Gastroesophageal sphincter (tissue), 4 donors: ENCODE measurements around the gene DCC. TPM values are rescaled to one million over a fixed set of nuclear protein-coding genes. Genes with fewer than 3 reads are reported as not detected.

Experiments
- ATAC-seq: fragments of 150-250 bp; one replicate; pipeline ENCODE4 v1.9.1; 2016; ENCODE audit warnings: mild to moderate bottlenecking, moderate library complexity
- H3K27ac ChIP-seq, 4 donors: fragments of 200-600 bp; sonication (generic) in 3 of 4; 1 replicate in 3 of 4; 2 replicates in 1 of 4; pipeline ENCODE4 v1.5.1; 2016 to 2019
- H3K27me3 ChIP-seq: fragments of 200-600 bp; sonication (generic); one replicate; pipeline ENCODE4 v1.5.1; 2019
- H3K36me3 ChIP-seq, 2 donors: fragments of 200-600 bp; sonication (generic); one replicate each; pipeline ENCODE4 v1.5.1; 2019; ENCODE audit warnings: control low read depth in 1 of 2
- H3K4me1 ChIP-seq, 3 donors: fragments of 200-600 bp; sonication (generic); 1 replicate in 2 of 3; 2 replicates in 1 of 3; pipeline ENCODE4 v1.5.1; 2016 to 2019; ENCODE audit warnings: control low read depth in 2 of 3
- H3K4me3 ChIP-seq, 2 donors: fragments of 200-600 bp; sonication (generic); one replicate each; pipeline ENCODE4 v1.5.1; 2019; ENCODE audit warnings: mild to moderate bottlenecking in 1 of 2, moderate library complexity in 1 of 2
- H3K9me3 ChIP-seq, 3 donors: fragments of 200-600 bp; sonication (generic); one replicate each; pipeline ENCODE4 v1.5.1; 2017 to 2019; ENCODE audit warnings: control low read depth in 2 of 3
- EP300 ChIP-seq: sonication (generic); formaldehyde crosslinking; IDR thresholded peaks from one replicate; pipeline ENCODE4 v1.6.1; 2017; ENCODE audit warnings: antibody characterized with exemption, mild to moderate bottlenecking
- POLR2A ChIP-seq, 2 donors: fragments of 450-650 bp; IDR thresholded peaks; one replicate each; pipeline ENCODE4 v1.6.1; 2017; ENCODE audit warnings: antibody characterized with exemption in 2 of 2, mild to moderate bottlenecking in 2 of 2, moderate library complexity in 1 of 2
- POLR2AphosphoS5 ChIP-seq: sonication (generic); formaldehyde crosslinking; IDR thresholded peaks from one replicate; pipeline ENCODE4 v1.6.1; 2017; ENCODE audit warnings: antibody characterized with exemption
- WGBS, 2 donors: methylation state at CpG; one replicate each; pipeline ENCODE4 v1.1.5; 2018; ENCODE audit warnings: low coverage in 1 of 2; 5-methylcytosine and 5-hydroxymethylcytosine counted together
- total RNA-seq, 4 donors: library from RNA; depleted of rRNA; stranded (reverse); fragments of >200 nt; gene quantifications; one replicate each; pipeline ENCODE4 v1.1.0, GENCODE V29; 2016
- TF ChIP-seq, protein P1 (sequence below), 4 experiments: fragments of 200-600 bp in 2 of 4; fragments of 450-650 bp in 2 of 4; sonication (generic) in 1 of 4; IDR thresholded peaks; one replicate each; pipeline ENCODE4 v1.5.1; 2017 to 2019; ENCODE audit warnings: antibody characterized with exemption in 4 of 4, mild to moderate bottlenecking in 2 of 4, moderate library complexity in 2 of 4

DCC gene
- total RNA-seq, 4 donors from 2014 or later: 0.13 to 0.54 (median 0.47) TPM; not detected in 1

DNA sequence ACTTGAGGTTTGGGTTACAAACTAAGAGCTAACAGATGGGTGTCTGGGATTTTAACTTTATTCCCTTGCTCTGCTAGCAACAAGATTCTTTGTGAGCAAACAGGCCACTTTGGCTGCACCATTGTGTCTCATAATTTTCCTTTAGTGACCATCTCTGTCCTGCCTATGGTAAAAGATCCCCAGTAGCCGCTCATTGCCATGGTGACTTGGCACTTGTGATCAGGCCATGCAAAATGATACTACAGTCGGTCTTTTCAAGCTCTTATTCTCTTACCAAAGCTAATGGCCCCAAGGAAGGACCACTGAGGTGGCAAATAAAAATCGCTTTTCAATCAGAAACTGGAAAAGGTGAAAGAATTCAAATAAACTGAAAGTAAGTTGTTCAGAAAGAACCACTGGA is 1047.6 kb downstream of the DCC start:
- Histone ChIP-seq H3K27me3 (no peaks in the 10 kb centered on the region), H3K4me1 (no peaks in the 10 kb centered on the region), H3K9me3 (no peaks in the 10 kb centered on the region), H3K4me3 (no peak overlapping the region), H3K27ac (no peak overlapping the region), H3K36me3 (no peaks in the 10 kb centered on the region)
- ATAC-seq: no peak
- WGBS, 2 donors: 40 to 92% methylated on average over 2 to 3 of the region's 3 CpGs
- TF ChIP-seq POLR2AphosphoS5 (no peak), POLR2A (IDR thresholded peaks at IDR 0.05) (no peak), EP300 (no peak)
- TF ChIP-seq, protein P1, sequence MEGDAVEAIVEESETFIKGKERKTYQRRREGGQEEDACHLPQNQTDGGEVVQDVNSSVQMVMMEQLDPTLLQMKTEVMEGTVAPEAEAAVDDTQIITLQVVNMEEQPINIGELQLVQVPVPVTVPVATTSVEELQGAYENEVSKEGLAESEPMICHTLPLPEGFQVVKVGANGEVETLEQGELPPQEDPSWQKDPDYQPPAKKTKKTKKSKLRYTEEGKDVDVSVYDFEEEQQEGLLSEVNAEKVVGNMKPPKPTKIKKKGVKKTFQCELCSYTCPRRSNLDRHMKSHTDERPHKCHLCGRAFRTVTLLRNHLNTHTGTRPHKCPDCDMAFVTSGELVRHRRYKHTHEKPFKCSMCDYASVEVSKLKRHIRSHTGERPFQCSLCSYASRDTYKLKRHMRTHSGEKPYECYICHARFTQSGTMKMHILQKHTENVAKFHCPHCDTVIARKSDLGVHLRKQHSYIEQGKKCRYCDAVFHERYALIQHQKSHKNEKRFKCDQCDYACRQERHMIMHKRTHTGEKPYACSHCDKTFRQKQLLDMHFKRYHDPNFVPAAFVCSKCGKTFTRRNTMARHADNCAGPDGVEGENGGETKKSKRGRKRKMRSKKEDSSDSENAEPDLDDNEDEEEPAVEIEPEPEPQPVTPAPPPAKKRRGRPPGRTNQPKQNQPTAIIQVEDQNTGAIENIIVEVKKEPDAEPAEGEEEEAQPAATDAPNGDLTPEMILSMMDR (IDR thresholded peaks at IDR 0.05): no peak

DNA sequence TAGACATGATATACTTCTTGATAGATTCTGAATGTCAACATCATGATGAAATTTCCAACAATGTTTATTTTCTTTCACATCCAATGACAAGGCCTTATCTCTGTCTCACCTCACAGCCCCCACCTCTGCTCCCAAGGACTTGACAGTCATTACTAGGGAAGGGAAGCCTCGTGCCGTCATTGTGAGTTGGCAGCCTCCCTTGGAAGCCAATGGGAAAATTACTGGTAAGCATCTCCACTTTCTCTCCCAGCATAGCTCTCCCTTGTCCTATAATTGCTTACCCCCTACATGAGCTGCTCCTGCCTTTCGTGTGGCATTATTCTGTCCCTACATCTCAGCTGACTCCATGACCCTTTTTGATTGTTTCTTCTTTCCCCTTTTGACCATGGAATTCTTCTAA is 1062.7 kb downstream of the DCC start:
- no peak for ATAC-seq
- TF ChIP-seq POLR2A (IDR thresholded peaks at IDR 0.05) (no peak), EP300 (no peak), POLR2AphosphoS5 (no peak)
- TF ChIP-seq, protein P1 (IDR thresholded peaks at IDR 0.05): no peak
- H3K9me3 ChIP-seq: no peaks in the 10 kb centered on the region
- H3K4me1 ChIP-seq: no peaks in the 10 kb centered on the region
- no peak overlapping the region for H3K4me3 ChIP-seq
- H3K27ac ChIP-seq: no peak overlapping the region
- H3K27me3 ChIP-seq: no peaks in the 10 kb centered on the region
- H3K36me3 ChIP-seq: no peaks in the 10 kb centered on the region
- WGBS, 2 donors: 20 to 57% methylated on average over 1 to 3 of the region's 3 CpGs

DNA sequence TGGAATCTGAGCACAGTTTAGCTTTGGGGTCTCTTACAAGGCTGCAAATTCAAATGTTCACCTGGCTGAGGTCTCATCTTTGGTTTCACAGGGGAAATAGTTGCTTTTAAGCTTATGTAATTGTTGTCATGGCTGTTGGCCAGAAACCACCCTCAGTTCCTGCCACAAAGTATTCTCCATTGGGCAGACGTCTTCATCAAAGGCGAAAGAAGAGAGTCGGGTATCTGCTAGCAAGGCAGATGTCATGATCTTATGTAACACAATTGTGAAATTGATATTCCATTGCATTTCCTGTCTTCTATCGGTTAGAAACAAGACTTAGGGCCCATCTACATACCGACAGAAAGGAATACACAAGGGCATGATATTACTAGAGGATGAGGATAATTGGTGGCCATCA is 1068.3 kb downstream of the DCC start:
- no peaks in the 10 kb centered on the region for H3K27me3 ChIP-seq
- ATAC-seq: no peak
- H3K4me3 ChIP-seq: no peak overlapping the region
- WGBS, 2 donors: 86 to 91% methylated on average over 5 of the region's 5 CpGs
- no peaks in the 10 kb centered on the region for H3K9me3 ChIP-seq
- TF ChIP-seq, protein P1 (IDR thresholded peaks at IDR 0.05): no peak
- no peak for TF ChIP-seq POLR2A (IDR thresholded peaks at IDR 0.05)
- no peak for TF ChIP-seq EP300
- TF ChIP-seq POLR2AphosphoS5: no peak
- H3K36me3 ChIP-seq: no peaks in the 10 kb centered on the region
- H3K27ac ChIP-seq: no peak overlapping the region
- H3K4me1 ChIP-seq: no peaks in the 10 kb centered on the region

DNA sequence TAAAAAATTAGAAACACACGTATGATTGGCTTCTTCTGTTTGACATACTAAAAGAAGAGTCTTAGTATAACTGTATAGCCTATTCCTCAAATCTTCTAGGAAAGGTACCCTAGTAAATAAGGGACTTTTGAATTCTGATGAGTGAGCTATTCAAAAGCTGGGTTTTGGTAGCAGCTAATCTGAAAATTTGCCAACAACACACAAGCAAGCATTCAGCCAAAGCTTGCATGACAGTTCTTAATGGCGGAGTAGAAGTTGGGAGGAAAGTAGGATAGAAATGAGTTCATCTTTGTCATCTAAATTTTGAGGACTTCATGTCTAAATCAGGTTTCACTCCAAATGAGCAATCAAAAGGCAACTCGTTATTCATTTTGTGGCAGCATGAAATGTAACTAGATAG is 1071.5 kb downstream of the DCC start:
- H3K9me3 ChIP-seq: no peaks in the 10 kb centered on the region
- no peaks in the 10 kb centered on the region for H3K27me3 ChIP-seq
- 72% methylated on average over 2 to 3 of the region's 3 CpGs for WGBS, 2 donors
- H3K4me1 ChIP-seq: no peaks in the 10 kb centered on the region
- no peaks in the 10 kb centered on the region for H3K36me3 ChIP-seq
- no peak overlapping the region for H3K4me3 ChIP-seq
- H3K27ac ChIP-seq: no peak overlapping the region
- TF ChIP-seq EP300 (no peak), POLR2A (IDR thresholded peaks at IDR 0.05) (no peak), POLR2AphosphoS5 (no peak)
- TF ChIP-seq, protein P1 (IDR thresholded peaks at IDR 0.05): no peak
- no peak for ATAC-seq

DNA sequence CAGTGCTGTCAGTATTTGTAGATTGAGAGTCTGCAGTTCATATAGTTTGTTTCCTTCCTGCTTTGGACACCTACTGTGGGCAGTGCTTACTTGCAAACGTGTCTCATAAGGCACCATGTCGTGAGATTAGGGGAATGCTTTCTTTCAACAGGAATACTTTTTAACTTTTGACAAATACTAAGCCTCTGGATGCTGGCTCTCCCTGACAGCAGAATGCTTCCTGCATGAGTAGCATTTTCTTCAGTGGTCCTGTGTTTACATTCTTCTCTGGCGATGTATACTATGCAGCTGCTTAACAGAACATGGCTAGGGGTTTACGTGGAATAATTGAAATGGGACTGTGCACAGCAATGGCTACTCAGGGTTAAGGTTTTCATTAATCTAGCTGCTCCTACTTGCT is 1077.0 kb downstream of the DCC start:
- TF ChIP-seq POLR2A (IDR thresholded peaks at IDR 0.05): no peak
- no peak for TF ChIP-seq EP300
- TF ChIP-seq, protein P1 (IDR thresholded peaks at IDR 0.05): no peak
- no peak for TF ChIP-seq POLR2AphosphoS5
- no peaks in the 10 kb centered on the region for H3K9me3 ChIP-seq
- ATAC-seq: no peak
- H3K36me3 ChIP-seq: no peaks in the 10 kb centered on the region
- no peaks in the 10 kb centered on the region for H3K4me1 ChIP-seq
- 5 to 11% methylated on average over 2 to 4 of the region's 4 CpGs for WGBS, 2 donors
- no peaks in the 10 kb centered on the region for H3K27me3 ChIP-seq
- H3K4me3 ChIP-seq: no peak overlapping the region
- no peak overlapping the region for H3K27ac ChIP-seq
